Activated B cell treated with CpG ODN at 0.5 μM for 24 hours (primary cell): Measurements from ENCODE around the gene PTBP3. TPM values are rescaled to one million over a fixed set of nuclear protein-coding genes. Genes with fewer than 3 reads are reported as not detected.
"Not testable (repeated sequence)": the region's sequence is repeated elsewhere in the genome, so short reads cannot be mapped to it uniquely, and the experiment has no call there.

Experiments used
- ATAC-seq: fragments of 200-7000 bp; cut with Tn5 transposase; one replicate; pipeline ENCODE4 v1.10.0; 2021; ENCODE audit warnings: low read depth, mild to moderate bottlenecking, moderate library complexity
- CTCF ChIA-PET: fragments of 350-600 bp; sonication (Branson Sonifier 250); formaldehyde crosslinking; loops from one replicate; lab custom pipeline; 2021; ENCODE audit warnings: antibody characterized with exemption; lab: Charles Lee
- POLR2A ChIA-PET: fragments of 350-600 bp; sonication (Branson Sonifier 250); formaldehyde crosslinking; loops from one replicate; lab custom pipeline; 2021; ENCODE audit warnings: antibody characterized with exemption; lab: Charles Lee
- DNase-seq: peaks from one replicate; pipeline ENCODE4 v3.0.0; 2022
- H3K27ac Mint-ChIP-seq: one replicate; pipeline ENCODE4 v1.8.0; 2020; ENCODE audit warnings: mixed read lengths
- H3K27me3 Mint-ChIP-seq: one replicate; pipeline ENCODE4 v1.8.0; 2021; ENCODE audit warnings: mixed read lengths
- H3K36me3 Mint-ChIP-seq: one replicate; pipeline ENCODE4 v1.8.0; 2021; ENCODE audit warnings: low read depth, mixed read lengths
- H3K4me1 Mint-ChIP-seq: one replicate; pipeline ENCODE4 v1.8.0; 2021; ENCODE audit warnings: mixed read lengths
- H3K4me3 Mint-ChIP-seq: one replicate; pipeline ENCODE4 v1.8.0; 2020; ENCODE audit warnings: mild to moderate bottlenecking, mixed read lengths
- H3K9me3 Mint-ChIP-seq: one replicate; pipeline ENCODE4 v1.8.0; 2020; ENCODE audit warnings: mixed read lengths
- CTCF ChIP-seq: fragments of 200-600 bp; IDR thresholded peaks from one replicate; pipeline ENCODE4 v1.8.0; 2022; ENCODE audit warnings: antibody characterized with exemption, mild to moderate bottlenecking
- intact Hi-C: fragments of 100-400 bp; cut with micrococcal nuclease; formaldehyde crosslinking; loops from one replicate; pipeline ENCODE4 v1.15.1; 2024
- total RNA-seq: library from RNA; stranded (reverse); gene quantifications from 2 replicates; pipeline ENCODE4 v1.2.3, GENCODE V29; 2022

Gene PTBP3
- total RNA-seq, 1 donor from 2014 or later = 106 TPM

GRCh38 chr9:112377087-112377486, 43.7 kb upstream of the PTBP3 start:
- no peak overlapping the region for H3K27ac Mint-ChIP-seq
- no peak for DNase-seq
- CTCF ChIA-PET = interaction anchor here (0.6 kb wide), 1 partner anchor 233 kb away, joined by 3 read pairs; no protein-coding TSS in a partner anchor
- peaks cover 39% of the 10 kb centered on the region for H3K4me1 Mint-ChIP-seq
- H3K9me3 Mint-ChIP-seq = no peaks in the 10 kb centered on the region
- no peak overlapping the region for H3K4me3 Mint-ChIP-seq
- H3K27me3 Mint-ChIP-seq = no peaks in the 10 kb centered on the region
- no peak for TF ChIP-seq CTCF
- ATAC-seq = no peak
- H3K36me3 Mint-ChIP-seq = peaks cover 10% of the 10 kb centered on the region
- intact Hi-C loops = loop anchor here (5.0 kb wide), 1 partner anchor 895 kb away; the partner anchor contains the start of gene ECPAS
- POLR2A ChIA-PET = no interaction called here

- POLR2A ChIA-PET = no interaction called here
- ATAC-seq (no peak), DNase-seq (no peak)
- no peak overlapping the region for H3K27ac Mint-ChIP-seq
- peaks cover 2% of the 10 kb centered on the region for H3K9me3 Mint-ChIP-seq
- CTCF ChIA-PET = no interaction called here
- TF ChIP-seq CTCF = no peak
- H3K4me3 Mint-ChIP-seq = no peak overlapping the region
- H3K27me3 Mint-ChIP-seq = no peaks in the 10 kb centered on the region
- intact Hi-C loops = loop anchor here (5.0 kb wide), 1 partner anchor 893 kb away; the partner anchor contains the start of gene ECPAS
- H3K36me3 Mint-ChIP-seq = peaks cover 7% of the 10 kb centered on the region
- H3K4me1 Mint-ChIP-seq = peaks cover 23% of the 10 kb centered on the region
Measured at GRCh38 chr9:112375361-112375760, 41.9 kb upstream of the PTBP3 start.

GRCh38 chr9:112374232-112374631, 40.8 kb upstream of the PTBP3 start:
- H3K36me3 Mint-ChIP-seq, H3K4me3 Mint-ChIP-seq, POLR2A ChIA-PET, CTCF ChIA-PET, ATAC-seq, H3K9me3 Mint-ChIP-seq, intact Hi-C loops, H3K27ac Mint-ChIP-seq, DNase-seq, H3K27me3 Mint-ChIP-seq: not testable (repeated sequence)
- H3K4me1 Mint-ChIP-seq = peaks cover 22% of the 10 kb centered on the region

DNA sequence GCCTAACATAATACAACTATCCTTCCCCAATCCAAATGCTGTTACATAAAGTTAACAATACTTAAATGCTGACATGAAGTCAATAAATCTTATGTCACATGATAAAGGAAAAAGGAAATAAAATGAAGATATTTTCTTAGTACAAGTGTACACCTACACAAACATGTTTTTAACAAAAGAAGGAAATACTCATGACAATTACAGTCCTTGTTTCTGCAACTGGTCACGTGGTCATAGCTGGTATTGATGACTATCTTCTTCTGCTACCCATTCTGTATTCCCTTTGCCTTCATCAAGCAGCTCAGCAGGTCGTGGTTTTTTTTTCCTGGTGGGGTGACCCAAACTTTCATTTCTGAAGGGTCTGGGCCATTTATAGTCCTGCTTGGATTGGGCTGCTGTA, 40.2 kb upstream of the PTBP3 start:
- ATAC-seq, H3K36me3 Mint-ChIP-seq, H3K4me3 Mint-ChIP-seq, CTCF ChIA-PET, DNase-seq, H3K27ac Mint-ChIP-seq, H3K27me3 Mint-ChIP-seq, POLR2A ChIA-PET, H3K9me3 Mint-ChIP-seq, intact Hi-C loops: not testable (repeated sequence)
- H3K4me1 Mint-ChIP-seq = peaks cover 17% of the 10 kb centered on the region

DNA sequence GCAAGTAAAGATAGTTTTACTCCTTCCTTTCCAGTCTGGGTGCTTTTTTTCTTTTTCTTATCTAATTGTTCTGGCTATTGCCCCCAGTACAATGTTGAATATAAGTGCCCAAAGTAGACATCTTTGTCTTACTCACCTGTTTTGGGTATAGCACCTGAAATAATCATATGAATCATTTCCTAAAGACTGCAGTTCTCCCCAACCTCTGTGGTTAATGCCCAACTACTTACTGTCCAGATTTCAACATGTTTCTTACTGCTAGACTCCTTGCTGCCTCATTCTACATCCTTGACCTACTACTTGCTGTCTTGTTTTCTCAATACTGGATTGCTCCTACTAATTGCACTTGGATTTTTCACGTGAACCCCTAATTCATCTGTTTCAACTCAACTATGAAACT, 37.6 kb upstream of the PTBP3 start:
- Mint-ChIP-seq H3K27ac (no peak overlapping the region), H3K4me3 (no peak overlapping the region), H3K27me3 (no peaks in the 10 kb centered on the region), H3K36me3 (peaks cover 4% of the 10 kb centered on the region), H3K4me1 (no peaks in the 10 kb centered on the region), H3K9me3 (peaks cover 18% of the 10 kb centered on the region)
- ATAC-seq (no peak), DNase-seq (no peak)
- POLR2A ChIA-PET = no interaction called here
- intact Hi-C loops = no loop called here
- no peak for TF ChIP-seq CTCF
- CTCF ChIA-PET = interaction anchor here (1.3 kb wide), 1 partner anchor 10 kb away, joined by 3 read pairs; no protein-coding TSS in a partner anchor

- DNase-seq (no peak), ATAC-seq (no peak)
- Mint-ChIP-seq H3K27me3 (no peaks in the 10 kb centered on the region), H3K4me1 (no peaks in the 10 kb centered on the region), H3K36me3 (peaks cover 4% of the 10 kb centered on the region), H3K4me3 (no peak overlapping the region), H3K9me3 (peaks cover 25% of the 10 kb centered on the region), H3K27ac (no peak overlapping the region)
- CTCF ChIA-PET = no interaction called here
- intact Hi-C loops = no loop called here
- no peak for TF ChIP-seq CTCF
- POLR2A ChIA-PET = no interaction called here
Measured at GRCh38 chr9:112369817-112370216, 36.4 kb upstream of the PTBP3 start.
